Fibroblast of lung (primary cell): ENCODE measurements around the gene SPATA2L.

ENCODE experiments used
- EZH2 ChIP-seq: IDR thresholded peaks from 2 replicates; pipeline ENCODE4 v1.5.1; 2012; ENCODE audit warnings: low read length, control low read depth, mild to moderate bottlenecking; ENCODE audit errors: missing control alignments
- TF ChIP-seq, protein P1 (sequence below), 2 donors: IDR thresholded peaks in 1 of 2; conservative IDR thresholded peaks in 1 of 2; 1 replicate in 1 of 2; 2 replicates in 1 of 2; pipeline ENCODE4 v1.5.1; 2011 to 2012; ENCODE audit warnings: low read length in 2 of 2, control low read depth in 1 of 2, inconsistent platforms in 1 of 2, low read depth in 1 of 2, mild to moderate bottlenecking in 1 of 2

- TF ChIP-seq EZH2 = no peak
- TF ChIP-seq, protein P1, sequence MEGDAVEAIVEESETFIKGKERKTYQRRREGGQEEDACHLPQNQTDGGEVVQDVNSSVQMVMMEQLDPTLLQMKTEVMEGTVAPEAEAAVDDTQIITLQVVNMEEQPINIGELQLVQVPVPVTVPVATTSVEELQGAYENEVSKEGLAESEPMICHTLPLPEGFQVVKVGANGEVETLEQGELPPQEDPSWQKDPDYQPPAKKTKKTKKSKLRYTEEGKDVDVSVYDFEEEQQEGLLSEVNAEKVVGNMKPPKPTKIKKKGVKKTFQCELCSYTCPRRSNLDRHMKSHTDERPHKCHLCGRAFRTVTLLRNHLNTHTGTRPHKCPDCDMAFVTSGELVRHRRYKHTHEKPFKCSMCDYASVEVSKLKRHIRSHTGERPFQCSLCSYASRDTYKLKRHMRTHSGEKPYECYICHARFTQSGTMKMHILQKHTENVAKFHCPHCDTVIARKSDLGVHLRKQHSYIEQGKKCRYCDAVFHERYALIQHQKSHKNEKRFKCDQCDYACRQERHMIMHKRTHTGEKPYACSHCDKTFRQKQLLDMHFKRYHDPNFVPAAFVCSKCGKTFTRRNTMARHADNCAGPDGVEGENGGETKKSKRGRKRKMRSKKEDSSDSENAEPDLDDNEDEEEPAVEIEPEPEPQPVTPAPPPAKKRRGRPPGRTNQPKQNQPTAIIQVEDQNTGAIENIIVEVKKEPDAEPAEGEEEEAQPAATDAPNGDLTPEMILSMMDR (conservative IDR thresholded peaks at IDR 0.05 in 1 of 2, IDR thresholded peaks at IDR 0.05 in 1 of 2; ENCODE audit: low read depth in 1 of 2, low read length in 2 of 2) = no peak
Measured at GRCh38 chr16:89722392-89723278, 21.1 kb upstream of the SPATA2L start.
